Stimulated activated CD4-positive, alpha-beta T cell treated with anti-CD3 and anti-CD28 coated beads, Interleukin-15, amount 100 ng/mL, for 24 hours (primary cell): ENCODE results near the gene TMEM63B.

Source experiments
- DNase-seq: peaks from one replicate; pipeline ENCODE4 v3.0.0-alpha.2; 2020

Gene TMEM63B

DNA sequence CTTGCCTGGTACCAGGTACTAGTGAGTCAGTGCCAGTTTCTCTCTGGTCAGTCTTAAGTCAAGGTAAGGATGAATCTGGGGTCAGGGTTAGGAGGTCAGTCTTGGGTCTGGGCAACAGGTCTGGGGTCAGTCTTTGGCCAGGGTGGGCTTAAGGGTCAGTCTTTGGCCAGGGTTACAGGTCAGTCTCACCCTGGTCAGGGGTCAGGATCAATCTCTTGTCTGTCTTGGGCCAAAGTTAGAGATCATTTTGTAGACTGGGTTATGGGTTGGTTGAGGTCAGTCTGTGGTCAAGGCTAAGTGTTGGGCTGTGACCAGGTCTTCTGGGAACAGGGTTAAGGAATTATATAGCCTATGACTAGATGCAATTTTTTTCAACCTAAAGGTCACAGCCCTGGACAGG lies 18.5 kb downstream of the TMEM63B start:
- DNase-seq, result no peak

DNA sequence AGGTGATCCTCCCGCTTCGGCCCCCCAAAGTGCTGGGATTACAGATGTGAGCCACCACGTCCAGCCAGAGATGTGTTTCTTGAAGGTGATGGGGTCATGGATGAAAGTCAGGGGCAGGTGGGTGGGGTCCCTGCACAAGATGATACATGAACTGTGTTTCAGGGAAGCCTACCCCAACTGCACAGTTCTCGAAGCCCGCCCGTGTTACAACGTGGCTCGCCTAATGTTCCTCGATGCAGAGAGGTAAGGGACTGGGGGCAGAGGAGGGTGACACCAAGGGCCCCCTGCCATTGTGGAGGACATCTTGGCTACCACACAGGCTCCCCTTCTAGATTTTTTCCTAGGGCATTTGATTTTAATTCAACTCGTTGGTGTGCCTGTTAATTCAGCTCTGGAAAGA lies 19.3 kb downstream of the TMEM63B start:
- DNase-seq, result no peak

DNA sequence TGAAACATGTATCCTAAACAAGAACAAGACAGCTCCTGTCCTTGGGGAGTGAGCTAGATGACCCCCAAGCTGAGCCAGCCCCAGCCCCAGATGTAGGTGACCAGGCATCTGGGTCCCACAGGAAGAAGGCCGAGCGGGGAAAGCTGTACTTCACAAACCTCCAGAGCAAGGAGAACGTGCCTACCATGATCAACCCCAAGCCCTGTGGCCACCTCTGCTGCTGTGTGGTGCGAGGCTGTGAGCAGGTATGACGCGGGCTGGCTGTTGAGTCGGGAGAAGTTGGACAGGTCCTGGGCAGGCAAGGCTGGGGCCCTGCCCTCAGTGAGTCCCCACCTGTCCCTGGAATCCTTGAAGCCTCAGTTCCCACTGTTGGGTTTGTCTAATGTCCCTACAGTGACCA lies 19.9 kb downstream of the TMEM63B start:
- DNase-seq, result no peak

DNA sequence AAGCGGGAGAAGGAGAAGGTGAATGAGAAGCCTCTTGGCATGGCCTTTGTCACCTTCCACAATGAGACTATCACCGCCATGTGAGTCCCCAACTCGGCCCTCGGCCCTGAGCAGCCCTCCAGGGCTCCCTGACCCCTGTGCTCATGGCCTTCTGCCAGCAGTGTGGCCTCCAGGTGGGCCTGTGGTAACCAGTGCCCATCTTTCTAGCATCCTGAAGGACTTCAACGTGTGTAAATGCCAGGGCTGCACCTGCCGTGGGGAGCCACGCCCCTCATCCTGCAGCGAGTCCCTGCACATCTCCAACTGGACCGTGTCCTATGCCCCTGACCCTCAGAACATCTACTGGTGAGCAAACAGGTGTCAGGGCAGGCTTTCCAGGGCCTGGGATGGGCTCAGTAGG lies 21.0 kb downstream of the TMEM63B start:
- no peak for DNase-seq

DNA sequence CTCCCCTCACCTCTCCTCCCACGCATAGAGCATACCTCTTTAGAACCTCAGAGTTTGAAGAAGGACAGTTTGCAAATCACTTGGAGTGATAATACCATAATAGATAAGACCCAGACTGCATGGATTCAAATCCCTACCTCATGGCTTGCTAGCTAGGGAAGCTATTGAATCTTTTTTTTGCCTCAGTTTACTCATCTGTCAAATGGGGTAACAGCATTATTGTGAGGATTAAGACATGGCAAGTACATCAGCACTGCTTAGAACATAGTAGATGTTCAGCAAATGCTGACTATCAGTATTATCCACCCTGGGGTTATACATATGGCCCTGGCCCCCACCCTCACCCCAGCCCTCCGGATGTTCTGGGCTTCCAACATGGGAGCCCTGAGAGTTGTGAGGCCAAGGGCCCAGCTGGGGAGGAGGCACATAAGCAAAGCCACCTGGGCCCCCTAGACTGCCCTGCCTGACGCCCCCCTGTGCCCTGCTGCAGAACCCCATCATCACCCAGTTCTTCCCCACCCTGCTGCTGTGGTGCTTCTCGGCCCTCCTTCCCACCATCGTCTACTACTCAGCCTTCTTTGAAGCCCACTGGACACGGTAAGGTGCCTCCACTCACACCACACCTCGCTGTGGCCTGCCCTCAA lies 22.1 kb downstream of the TMEM63B start:
- DNase-seq, result no peak

DNA sequence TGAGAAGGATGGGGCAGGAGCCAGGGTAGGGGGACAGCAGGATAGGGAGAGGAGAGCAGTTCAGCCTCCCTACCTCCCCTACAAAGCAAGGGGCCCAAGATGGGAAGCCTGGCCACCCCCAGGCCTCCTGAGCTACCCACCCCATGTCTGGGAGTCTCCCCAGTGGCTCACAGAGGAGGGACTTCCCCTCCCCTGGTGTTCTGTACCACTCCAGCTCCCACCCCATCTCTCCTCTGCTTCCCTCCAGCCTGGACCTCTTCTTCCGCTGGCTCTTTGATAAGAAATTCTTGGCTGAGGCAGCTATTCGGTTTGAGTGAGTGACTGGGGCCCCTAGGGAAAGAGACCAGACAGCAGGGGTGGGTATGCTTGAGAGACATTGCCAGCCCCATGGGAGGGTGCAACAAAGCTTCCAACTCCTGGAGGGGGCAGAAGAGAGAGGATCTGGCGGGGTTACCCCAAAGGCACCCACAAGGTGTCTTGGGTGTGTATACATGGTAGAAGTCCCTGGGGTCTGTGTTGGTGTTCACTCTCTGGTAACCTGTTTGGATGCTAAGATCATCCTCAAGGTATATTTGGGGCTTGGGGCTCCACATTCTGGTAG lies 23.1 kb downstream of the TMEM63B start:
- no peak for DNase-seq

DNA sequence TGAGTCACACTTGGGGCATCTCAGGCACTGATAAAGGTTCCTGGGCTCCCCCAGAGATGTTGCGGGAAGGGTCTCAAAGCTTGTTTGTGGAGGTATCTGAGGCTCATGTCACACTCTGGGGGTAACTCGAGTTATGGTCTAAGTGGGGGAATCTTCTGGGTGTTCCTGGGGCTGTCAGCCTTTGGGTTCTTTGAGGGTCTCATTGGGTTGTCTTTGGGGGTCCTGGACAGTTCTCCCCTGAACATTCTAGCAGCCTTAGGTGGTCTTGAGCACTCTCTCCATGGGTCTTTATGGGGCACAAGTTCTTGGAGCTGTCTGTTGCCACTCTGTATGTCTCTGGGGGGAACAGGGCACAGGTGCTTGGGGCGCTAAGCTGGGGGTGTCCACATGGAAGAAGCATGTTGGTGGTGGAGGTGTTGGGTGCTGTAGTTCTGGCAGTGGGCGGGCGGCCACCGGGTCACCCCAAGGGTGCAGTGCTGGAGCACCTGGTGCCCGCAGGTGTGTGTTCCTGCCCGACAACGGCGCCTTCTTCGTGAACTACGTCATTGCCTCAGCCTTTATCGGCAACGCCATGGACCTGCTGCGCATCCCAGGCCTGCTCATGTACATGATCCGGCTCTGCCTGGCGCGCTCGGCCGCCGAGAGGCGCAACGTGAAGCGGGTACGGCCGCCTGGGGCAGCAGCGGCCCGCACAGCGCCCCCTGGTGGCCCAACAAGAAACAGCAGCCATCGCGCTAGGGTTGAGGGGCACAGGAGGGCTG lies 24.2 kb downstream of the TMEM63B start:
- peak; percentile 84 for DNase-seq

DNA sequence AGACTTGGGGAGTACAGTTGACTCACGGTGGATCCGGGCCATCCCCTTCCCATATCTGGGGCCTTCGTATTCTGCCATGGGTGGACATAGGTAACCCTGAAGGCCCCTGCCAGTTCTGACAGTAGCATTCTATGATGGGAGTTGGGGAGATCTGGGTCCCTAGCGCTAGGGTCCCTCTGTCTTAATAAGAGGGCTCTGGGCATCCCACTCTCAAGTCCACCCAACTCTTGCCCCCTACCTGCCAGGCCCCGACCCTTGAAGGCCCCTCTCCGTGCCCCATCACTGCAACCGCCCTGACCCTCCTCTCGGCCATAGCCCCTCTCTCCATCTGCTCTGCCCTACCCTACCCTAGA lies 24.7 kb downstream of the TMEM63B start:
- DNase-seq, result no peak

DNA sequence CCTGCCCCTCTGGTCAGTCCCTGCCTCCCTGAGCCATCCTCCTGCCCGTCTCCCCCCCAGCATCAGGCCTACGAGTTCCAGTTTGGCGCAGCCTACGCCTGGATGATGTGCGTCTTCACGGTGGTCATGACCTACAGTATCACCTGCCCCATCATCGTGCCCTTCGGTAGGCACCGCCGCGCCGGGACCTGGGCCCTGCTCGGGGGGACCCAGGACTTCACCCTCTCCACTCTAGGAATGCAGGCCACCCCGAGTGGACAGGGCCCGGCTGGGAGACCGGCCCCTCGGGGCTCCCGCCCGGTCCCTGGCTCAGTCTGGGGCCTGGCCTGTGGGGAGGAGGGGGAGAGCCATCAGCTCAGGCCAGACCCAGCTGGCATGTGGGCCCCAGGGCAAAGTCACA lies 25.2 kb downstream of the TMEM63B start:
- DNase-seq, result no peak

DNA sequence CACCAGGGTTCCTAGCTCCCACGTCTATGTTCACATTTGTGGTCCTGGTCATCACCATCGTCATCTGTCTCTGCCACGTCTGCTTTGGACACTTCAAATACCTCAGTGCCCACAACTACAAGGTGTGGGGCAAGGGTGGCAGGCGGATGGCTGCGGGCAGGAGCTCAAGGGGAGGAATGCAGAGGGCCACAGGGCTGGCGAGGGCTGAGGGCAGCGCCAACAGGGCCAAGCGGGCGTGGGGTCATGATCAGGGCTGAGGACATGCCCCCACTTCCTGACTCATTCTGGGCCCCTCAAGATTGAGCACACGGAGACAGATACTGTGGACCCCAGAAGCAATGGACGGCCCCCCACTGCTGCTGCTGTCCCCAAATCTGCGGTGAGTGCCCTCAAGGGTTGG lies 26.7 kb downstream of the TMEM63B start:
- no peak for DNase-seq

DNA sequence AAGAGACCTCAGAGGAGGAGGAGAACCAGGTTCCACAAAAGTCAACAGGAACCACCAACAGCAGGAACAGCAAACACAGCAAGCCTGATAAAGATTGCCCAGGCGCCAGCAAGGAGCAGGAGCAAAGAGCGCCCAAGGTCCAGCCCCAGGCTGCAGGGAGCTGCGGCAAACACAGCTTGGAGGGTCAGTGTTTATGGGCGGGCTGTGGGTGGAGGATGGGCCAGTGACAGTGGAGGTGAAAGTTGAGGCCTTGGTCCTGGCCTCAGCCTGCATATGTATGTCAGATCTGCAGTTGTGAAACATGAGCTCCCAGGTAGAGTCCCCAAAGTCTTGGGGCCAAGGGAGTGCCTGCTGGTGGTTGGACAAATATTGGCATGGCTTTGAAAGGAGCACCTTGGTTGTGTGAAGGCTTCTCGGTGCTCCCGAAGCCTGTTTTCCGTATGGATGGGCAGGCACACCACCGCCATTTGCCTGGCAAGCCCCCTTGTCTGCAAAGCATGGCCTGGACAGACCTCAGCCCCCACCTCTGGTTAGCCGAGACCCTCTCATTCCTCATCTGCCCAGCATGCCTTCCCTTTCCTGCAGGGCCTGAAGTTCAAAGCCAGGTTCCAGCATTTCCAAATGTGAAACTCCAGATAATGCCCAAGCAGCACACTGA lies 29.3 kb downstream of the TMEM63B start:
- DNase-seq, result no peak

DNA sequence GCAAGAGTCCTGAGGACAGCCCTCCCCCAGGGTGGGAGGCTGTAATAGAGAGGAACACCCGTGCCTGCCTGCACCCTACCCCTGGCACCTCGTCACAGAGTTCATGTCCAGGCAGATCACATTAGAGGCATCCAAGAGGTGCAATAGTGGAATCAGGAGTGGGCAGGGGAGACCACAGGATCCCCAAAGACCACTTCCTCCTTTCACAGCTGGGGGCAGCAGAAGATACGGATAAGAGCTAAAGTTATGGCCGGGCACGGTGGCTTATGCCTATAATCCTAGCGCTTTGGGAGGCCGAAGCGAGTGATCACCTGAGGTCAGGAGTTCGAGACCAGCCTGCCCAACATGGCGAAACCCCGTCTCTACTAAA lies 29.8 kb downstream of the TMEM63B start:
- DNase-seq, result no peak

DNA sequence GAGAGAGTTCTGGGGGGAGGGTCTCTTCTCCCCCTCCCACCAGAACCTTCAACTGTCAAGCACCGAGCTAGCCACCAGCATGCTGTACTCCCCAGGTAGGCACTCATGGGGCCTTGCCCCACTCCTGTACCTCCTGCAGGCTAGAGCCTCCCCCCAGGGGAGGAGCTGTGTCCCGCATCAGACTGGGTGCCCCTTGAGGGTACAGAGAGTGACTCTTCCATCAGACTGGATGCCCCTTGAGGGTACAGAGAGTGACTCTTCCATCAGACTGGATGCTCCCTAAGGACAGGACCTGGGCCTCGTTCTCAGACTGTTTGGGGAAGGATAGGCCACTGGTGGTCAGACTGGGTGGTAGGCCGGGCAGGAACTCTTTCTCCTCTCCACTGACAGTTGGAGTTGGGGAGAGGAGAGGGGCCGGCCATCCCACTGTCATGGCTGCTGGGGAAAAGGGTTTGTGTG lies 31.4 kb downstream of the TMEM63B start, which contains the start of gene CAPN11:
CAPN11 (plus strand) TSS at position 51 of the 459 bp plus-strand sequence; CDS start at position 80, 29 bp downstream.
- DNase-seq, result no peak

DNA sequence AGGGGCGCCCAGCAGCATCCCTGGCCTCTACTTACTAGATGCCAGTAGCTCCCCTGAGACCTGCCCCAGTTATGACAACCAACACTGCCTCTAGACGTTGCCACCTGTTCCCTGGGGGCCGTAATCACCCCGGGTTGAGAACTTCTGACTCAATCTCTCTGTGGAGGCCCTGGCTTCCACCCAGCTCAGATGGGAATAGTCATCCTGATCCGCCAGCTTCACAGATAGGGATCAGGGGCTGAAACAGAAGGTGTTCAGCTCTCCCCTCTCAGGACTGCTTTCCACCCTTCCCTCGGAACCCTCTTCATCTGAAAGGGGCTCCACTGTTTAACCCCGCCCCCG lies 34.6 kb downstream of the TMEM63B start:
- DNase-seq, result no peak

DNA sequence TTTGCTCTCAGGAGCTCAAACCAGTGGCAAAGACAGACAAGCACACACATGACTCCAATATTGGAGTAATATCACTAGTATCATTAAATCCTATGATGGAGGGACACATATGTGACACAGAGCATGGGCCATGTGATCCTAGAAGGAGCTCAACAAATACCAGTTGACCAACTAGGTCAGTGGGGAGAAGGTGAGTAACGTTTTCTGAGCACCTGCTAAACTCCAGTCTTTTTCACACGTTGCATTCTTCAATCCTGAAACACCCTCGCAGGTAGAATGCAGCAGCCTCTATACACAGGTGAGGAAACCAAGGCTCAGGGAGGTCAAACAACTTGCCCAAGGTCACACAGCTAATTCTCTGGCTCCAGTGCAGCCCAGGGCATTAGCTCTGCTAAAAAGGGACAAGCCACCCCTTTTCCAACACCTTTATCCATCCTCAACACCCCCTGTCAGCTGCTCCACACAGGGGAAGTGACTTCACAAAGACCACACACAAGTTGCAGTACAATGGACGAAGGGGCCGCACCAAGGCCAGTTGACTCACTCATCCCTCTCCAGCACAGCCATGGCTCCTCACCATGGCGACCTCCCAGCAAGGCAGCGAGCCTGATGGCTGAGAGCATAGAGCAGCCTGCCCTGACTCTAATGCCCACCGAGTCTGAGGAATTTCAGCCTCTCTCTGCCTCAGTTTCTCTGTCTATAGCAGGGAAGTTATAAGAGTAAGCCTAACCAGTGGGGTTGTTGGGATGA lies 35.7 kb downstream of the TMEM63B start:
- no peak for DNase-seq

DNA sequence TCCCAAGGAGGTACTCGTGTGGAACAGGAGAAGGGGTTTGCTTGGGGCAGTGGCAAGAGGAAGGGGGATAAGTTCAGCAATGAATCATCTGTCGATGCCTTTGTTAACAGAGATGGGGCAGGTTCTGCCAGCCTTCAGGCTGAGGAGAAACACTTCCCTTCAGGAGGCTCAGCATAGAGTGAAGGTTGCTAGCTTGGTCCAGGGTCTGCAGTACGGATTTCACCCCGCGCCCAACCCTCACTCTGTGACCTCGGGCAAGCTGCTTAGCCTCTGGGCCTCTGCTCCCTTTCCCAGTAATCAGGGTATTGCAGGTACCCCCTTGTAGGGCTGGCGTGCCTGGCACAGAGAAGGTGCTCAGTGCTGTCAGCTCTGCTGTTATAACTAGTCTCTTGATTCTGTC lies 38.8 kb downstream of the TMEM63B start:
- DNase-seq, result no peak

DNA sequence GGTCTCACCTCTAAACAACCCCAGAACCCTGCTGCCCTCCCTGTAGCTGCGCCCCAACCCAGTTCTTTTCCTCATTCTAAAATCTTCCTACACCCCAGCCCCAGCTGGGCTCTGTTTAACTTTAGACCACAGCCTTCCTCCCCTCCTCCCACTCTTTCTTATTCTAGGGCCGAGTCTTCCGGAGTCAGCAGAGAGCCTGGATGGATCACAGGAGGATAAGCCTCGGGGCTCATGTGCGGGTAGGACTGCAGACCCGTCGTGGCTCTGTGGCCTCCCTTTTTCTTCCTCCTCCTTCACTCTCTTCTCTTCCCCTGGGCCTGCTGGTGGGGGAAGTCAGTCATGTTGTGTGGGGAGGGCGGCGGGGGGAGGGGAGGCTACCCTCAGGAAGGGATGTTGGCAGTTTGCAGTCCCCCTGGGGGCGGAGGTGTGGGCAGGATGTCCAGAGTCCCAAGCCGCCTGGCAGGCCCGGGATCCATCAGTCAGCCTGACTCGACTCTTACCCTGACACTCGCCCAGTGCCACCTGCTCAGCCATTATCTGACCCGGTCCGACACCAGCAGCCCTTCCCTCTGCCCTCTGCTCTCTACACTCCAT lies 39.3 kb downstream of the TMEM63B start:
- DNase-seq, result no peak

DNA sequence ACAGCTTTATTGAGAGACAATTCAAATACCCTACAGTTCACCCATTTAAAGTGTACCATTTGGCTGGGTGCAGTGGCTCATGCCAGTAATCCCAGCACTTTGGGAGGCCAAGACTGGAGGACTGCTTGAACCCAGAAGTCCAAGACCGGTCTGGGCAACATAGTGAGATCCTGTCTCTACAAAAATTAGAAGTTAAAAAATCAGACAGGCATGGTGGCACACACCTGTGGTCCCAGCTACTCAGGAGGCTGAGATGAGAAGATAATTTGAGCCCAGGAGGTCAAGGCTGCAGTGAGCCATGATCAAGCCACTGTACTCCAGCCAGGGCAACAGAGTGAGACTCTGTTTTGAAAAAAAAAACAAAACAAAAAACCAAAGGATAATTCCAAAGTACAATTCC lies 40.2 kb downstream of the TMEM63B start:
- no peak for DNase-seq

DNA sequence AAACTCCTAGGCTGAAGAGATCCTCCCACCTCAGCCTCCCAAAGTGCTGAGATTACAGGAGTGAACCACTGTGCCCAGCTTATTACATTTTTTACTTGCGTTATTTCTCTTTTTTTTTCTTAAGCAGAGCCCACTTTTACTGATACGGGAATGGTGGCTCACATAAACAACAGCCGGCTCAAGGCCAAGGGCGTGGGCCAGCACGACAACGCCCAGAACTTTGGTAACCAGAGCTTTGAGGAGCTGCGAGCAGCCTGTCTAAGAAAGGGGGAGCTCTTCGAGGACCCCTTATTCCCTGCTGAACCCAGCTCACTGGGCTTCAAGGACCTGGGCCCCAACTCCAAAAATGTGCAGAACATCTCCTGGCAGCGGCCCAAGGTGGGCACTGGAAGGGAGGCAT lies 41.8 kb downstream of the TMEM63B start:
- DNase-seq, result no peak

DNA sequence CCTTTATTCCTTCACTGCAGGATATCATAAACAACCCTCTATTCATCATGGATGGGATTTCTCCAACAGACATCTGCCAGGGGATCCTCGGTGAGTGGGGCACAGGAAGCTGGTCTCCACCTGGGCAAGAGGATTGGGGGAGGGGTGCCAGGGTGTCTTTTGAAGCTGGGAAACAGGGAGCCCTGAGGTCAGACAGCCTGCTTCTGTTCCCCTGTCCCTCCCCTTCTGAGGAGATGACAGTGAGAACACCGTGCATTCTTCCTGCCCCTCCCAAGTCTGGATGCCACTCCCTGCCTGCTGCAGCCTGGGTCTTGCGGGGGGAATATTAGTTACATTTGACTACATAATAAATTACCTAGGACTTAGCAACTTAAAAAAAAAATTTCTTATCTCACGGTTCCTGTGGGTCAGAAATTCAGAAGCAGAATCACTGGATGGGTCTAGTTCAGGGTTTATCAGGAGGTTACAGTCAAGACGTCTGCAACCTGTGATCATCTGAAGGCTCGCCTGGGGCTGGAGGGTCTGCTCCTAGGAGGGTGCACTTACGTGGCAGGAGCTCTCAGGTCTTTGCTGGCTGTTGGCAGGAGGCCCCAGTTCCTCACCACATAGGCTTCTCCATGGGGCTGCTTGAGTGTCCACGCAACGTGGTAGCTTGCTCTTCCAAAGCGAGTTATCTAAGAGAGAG lies 42.7 kb downstream of the TMEM63B start:
- DNase-seq, result no peak

DNA sequence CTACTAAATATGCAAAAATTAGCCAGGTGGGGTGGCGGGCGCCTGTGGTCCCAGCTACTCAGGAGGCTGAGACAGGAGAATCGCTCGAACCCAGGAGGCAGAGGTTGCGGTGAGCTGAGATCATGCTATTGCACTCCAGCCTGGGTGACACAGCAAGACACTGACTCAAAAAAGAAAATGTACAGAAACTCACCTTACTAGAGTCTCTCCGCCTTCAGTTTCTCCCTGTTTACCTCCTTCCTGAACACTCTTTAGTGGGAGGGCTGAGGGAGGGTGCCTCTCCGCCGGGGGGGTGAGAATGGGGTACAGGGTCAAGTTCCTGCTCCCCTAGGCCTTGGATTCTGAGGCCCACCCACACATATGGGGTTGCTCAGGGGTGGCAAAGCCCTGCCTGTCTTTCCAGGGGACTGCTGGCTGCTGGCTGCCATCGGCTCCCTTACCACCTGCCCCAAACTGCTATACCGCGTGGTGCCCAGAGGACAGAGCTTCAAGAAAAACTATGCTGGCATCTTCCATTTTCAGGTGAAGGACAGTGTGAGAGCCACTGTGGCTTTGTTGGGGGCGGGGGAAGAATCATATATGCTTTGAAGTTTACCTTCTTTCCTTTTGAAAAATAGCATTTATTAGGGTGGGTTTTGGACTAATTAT lies 44.7 kb downstream of the TMEM63B start:
- no peak for DNase-seq
